Measurements from ENCODE around the gene DCBLD1.

DCBLD1 gene

GRCh38 chr6:117505311-117505710 lies 22.8 kb downstream of the DCBLD1 start:
- no peaks in the 10 kb centered on the region for H3K9me3 ChIP-seq (ENCODE audit: control insufficient read depth, insufficient read depth, low read depth, low read length)
- no peaks in the 10 kb centered on the region for H3K4me1 ChIP-seq (ENCODE audit: control insufficient read depth, insufficient read depth, low read length)
- POLR2A ChIA-PET: no interaction called here
- no peak overlapping the region for H3K27ac ChIP-seq (ENCODE audit: extremely low read depth, low read depth, low read length)
- H3K4me3 ChIP-seq (ENCODE audit: low read depth, low read length): no peak overlapping the region
- peaks cover 0 to 34% of the 10 kb centered on the region in 2 experiments; a peak in 1 of 3 replicates for H3K36me3 ChIP-seq (ENCODE audit: control insufficient read depth in 2 of 2, insufficient read depth in 1 of 2, low read length in 2 of 2)
- no peak for TF ChIP-seq ZSCAN5A (tag by site-specific recombination; IDR thresholded peaks at IDR 0.05)
- TF ChIP-seq ZNF2 (tag by site-specific recombination; IDR thresholded peaks at IDR 0.05): no peak
- TF ChIP-seq SP2 (tag by site-specific recombination; IDR thresholded peaks at IDR 0.05): no peak
- TF ChIP-seq ZNF514 (tag by site-specific recombination; IDR thresholded peaks at IDR 0.05): no peak
- TF ChIP-seq ZNF354C (tag by site-specific recombination; IDR thresholded peaks at IDR 0.05; ENCODE audit: borderline replicate concordance, low read depth): no peak
- no peak for TF ChIP-seq ZSCAN30 (tag by site-specific recombination; IDR thresholded peaks at IDR 0.05)
- TF ChIP-seq ZNF596 (tag by site-specific recombination; IDR thresholded peaks at IDR 0.05): no peak
- TF ChIP-seq ZNF311 (tag by site-specific recombination; IDR thresholded peaks at IDR 0.05; ENCODE audit: borderline replicate concordance): no peak
- TF ChIP-seq ZNF248 (tag by site-specific recombination; IDR thresholded peaks at IDR 0.05): no peak
- no peak for TF ChIP-seq WT1 (tag by site-specific recombination; IDR thresholded peaks at IDR 0.05)
- no peak for TF ChIP-seq ZNF791 (tag by site-specific recombination; IDR thresholded peaks at IDR 0.05)
- TF ChIP-seq ZNF239 (tag by site-specific recombination; IDR thresholded peaks at IDR 0.05): no peak
- no peak for TF ChIP-seq ZNF184 (tag by site-specific recombination; IDR thresholded peaks at IDR 0.05)
- no peak for TF ChIP-seq MYNN (tag by site-specific recombination; IDR thresholded peaks at IDR 0.05; ENCODE audit: borderline replicate concordance)
- TF ChIP-seq ZNF16 (tag by site-specific recombination; IDR thresholded peaks at IDR 0.05; ENCODE audit: low read depth): no peak
- no peak for TF ChIP-seq HOXA7 (CRISPR knock-in tag; IDR thresholded peaks at IDR 0.05; ENCODE audit: borderline replicate concordance)
- TF ChIP-seq ZNF133 (tag by site-specific recombination; IDR thresholded peaks at IDR 0.05): no peak
- no peak for TF ChIP-seq ZIC2 (tag by site-specific recombination; IDR thresholded peaks at IDR 0.05)
- TF ChIP-seq MZF1 (tag by site-specific recombination; IDR thresholded peaks at IDR 0.05; ENCODE audit: borderline replicate concordance): no peak
- no peak for TF ChIP-seq ZNF558 (tag by site-specific recombination; IDR thresholded peaks at IDR 0.05)
- CTCF ChIA-PET: no interaction called here

GRCh38 chr6:117506180-117506835 lies 23.8 kb downstream of the DCBLD1 start:
- ChIA-PET CTCF (no interaction called here), POLR2A (no interaction called here)
- H3K4me3 ChIP-seq (ENCODE audit: low read depth, low read length): no peak overlapping the region
- no peaks in the 10 kb centered on the region for H3K4me1 ChIP-seq (ENCODE audit: control insufficient read depth, insufficient read depth, low read length)
- H3K9me3 ChIP-seq (ENCODE audit: control insufficient read depth, insufficient read depth, low read depth, low read length): no peaks in the 10 kb centered on the region
- TF ChIP-seq ZNF398 (tag by site-specific recombination; IDR thresholded peaks at IDR 0.05) (no peak), ZNF658 (tag by site-specific recombination; IDR thresholded peaks at IDR 0.05) (no peak), ZEB2 (tag by site-specific recombination; IDR thresholded peaks at IDR 0.05) (no peak)
- no peak overlapping the region for H3K27ac ChIP-seq (ENCODE audit: extremely low read depth, low read depth, low read length)
- H3K36me3 ChIP-seq (ENCODE audit: control insufficient read depth in 2 of 2, insufficient read depth in 1 of 2, low read length in 2 of 2): peaks cover 0 to 34% of the 10 kb centered on the region in 2 experiments; a peak in 1 of 3 replicates
